HepG2 (cell line): Measurements from ENCODE around the gene DPH3. TPM values are rescaled to one million over a fixed set of nuclear protein-coding genes. Genes with fewer than 3 reads are reported as not detected.
A peak's percentile ranks its signal among the peaks of the same experiment; 100 is the strongest.

ENCODE experiments used
- ATF3 ChIP-seq: sonication (generic); formaldehyde crosslinking; IDR thresholded peaks from 2 replicates; pipeline ENCODE4 v1.4.0; 2020; ENCODE audit warnings: missing genetic modification reagents
- CBX2 ChIP-seq, 2 experiments: fragments of 200-600 bp in 1 of 2; sonication (generic); formaldehyde crosslinking in 1 of 2; IDR thresholded peaks; 2 replicates each; pipeline versions ENCODE4 v1.7.0 to v1.8.1; 2018 to 2022; ENCODE audit warnings: low read depth in 2 of 2, low read length in 1 of 2, mild to moderate bottlenecking in 1 of 2, missing genetic modification reagents in 1 of 2
- CBX5 ChIP-seq: sonication (generic); formaldehyde crosslinking; IDR thresholded peaks from 2 replicates; pipeline ENCODE4 v1.4.0; 2020; ENCODE audit warnings: missing genetic modification reagents, borderline replicate concordance
- CREM ChIP-seq, 2 experiments: sonication (generic) in 1 of 2; formaldehyde crosslinking in 1 of 2; IDR thresholded peaks; 2 replicates each; pipeline versions ENCODE4 v1.4.0 to v1.6.1; 2016 to 2020; ENCODE audit warnings: antibody characterized with exemption in 1 of 2, mild to moderate bottlenecking in 1 of 2, missing genetic modification reagents in 1 of 2
- HES4 ChIP-seq: sonication (generic); formaldehyde crosslinking; IDR thresholded peaks from 2 replicates; pipeline ENCODE4 v1.9.0; 2021; ENCODE audit warnings: mild to moderate bottlenecking, missing genetic modification reagents, borderline replicate concordance
- KDM5B ChIP-seq: sonication (generic); formaldehyde crosslinking; IDR thresholded peaks from 2 replicates; pipeline ENCODE4 v1.4.0; 2020; ENCODE audit warnings: missing genetic modification reagents, mild to moderate bottlenecking, borderline replicate concordance
- KLF15 ChIP-seq: sonication (generic); formaldehyde crosslinking; IDR thresholded peaks from 2 replicates; pipeline ENCODE4 v1.8.1; 2023; ENCODE audit warnings: borderline replicate concordance, mild to moderate bottlenecking, inconsistent platforms, missing genetic modification reagents, mixed read lengths
- KLF6 ChIP-seq: IDR thresholded peaks from 2 replicates; pipeline ENCODE4 v1.8.0; 2016; ENCODE audit warnings: missing biosample characterization, missing genetic modification reagents
- PAF1 ChIP-seq: IDR thresholded peaks from 2 replicates; pipeline ENCODE4 v1.6.1; 2016; ENCODE audit warnings: missing genetic modification reagents, missing compliant biosample characterization
- POGZ ChIP-seq: sonication (generic); formaldehyde crosslinking; IDR thresholded peaks from 2 replicates; pipeline ENCODE4 v1.4.0; 2020; ENCODE audit warnings: mild to moderate bottlenecking, missing genetic modification reagents
- SAFB2 ChIP-seq: sonication (generic); formaldehyde crosslinking; IDR thresholded peaks from 2 replicates; pipeline ENCODE4 v1.5.1; 2020; ENCODE audit warnings: missing genetic modification reagents, low read depth, mild to moderate bottlenecking, borderline replicate concordance
- SMAD9 ChIP-seq: sonication (generic); formaldehyde crosslinking; IDR thresholded peaks from 2 replicates; pipeline ENCODE4 v1.5.1; 2020; ENCODE audit warnings: mild to moderate bottlenecking, missing genetic modification reagents
- SRSF9 ChIP-seq: fragments of 200-400 bp; formaldehyde crosslinking; IDR thresholded peaks from 2 replicates; pipeline ENCODE4 v1.6.1; 2018; ENCODE audit warnings: borderline replicate concordance, mild to moderate bottlenecking, low read depth, low read length; ENCODE audit not compliant: insufficient read depth, poor library complexity, severe bottlenecking
- TBP ChIP-seq: sonication (generic); formaldehyde crosslinking; IDR thresholded peaks from 2 replicates; pipeline ENCODE4 v1.5.0; 2020; ENCODE audit warnings: missing genetic modification reagents
- TOE1 ChIP-seq: sonication (generic); formaldehyde crosslinking; IDR thresholded peaks from 2 replicates; pipeline ENCODE4 v1.4.0; 2020; ENCODE audit warnings: mild to moderate bottlenecking, missing genetic modification reagents
- ZC3H13 ChIP-seq: sonication (generic); formaldehyde crosslinking; IDR thresholded peaks from 2 replicates; pipeline ENCODE4 v1.8.1; 2023; ENCODE audit warnings: mild to moderate bottlenecking, missing genetic modification reagents, moderate library complexity
- ZFP91 ChIP-seq: sonication (generic); formaldehyde crosslinking; IDR thresholded peaks from 2 replicates; pipeline ENCODE4 v1.9.0; 2022; ENCODE audit warnings: missing genetic modification reagents, mild to moderate bottlenecking, borderline replicate concordance
- ZNF230 ChIP-seq: sonication (generic); formaldehyde crosslinking; IDR thresholded peaks from 2 replicates; pipeline ENCODE4 v1.4.0; 2020; ENCODE audit warnings: mild to moderate bottlenecking, missing genetic modification reagents
- ZNF451 ChIP-seq: sonication (generic); formaldehyde crosslinking; IDR thresholded peaks from 2 replicates; pipeline ENCODE4 v1.5.0; 2020; ENCODE audit warnings: mild to moderate bottlenecking, missing genetic modification reagents
- ZNF609 ChIP-seq: sonication (generic); formaldehyde crosslinking; IDR thresholded peaks from 2 replicates; pipeline ENCODE4 v1.4.0; 2020; ENCODE audit warnings: mild to moderate bottlenecking, missing genetic modification reagents, borderline replicate concordance
- ZNF790 ChIP-seq: sonication (generic); formaldehyde crosslinking; IDR thresholded peaks from 2 replicates; pipeline ENCODE4 v1.8.0; 2022; ENCODE audit warnings: missing genetic modification reagents, mild to moderate bottlenecking, borderline replicate concordance
- polyA plus RNA-seq, 8 experiments: library from polyadenylated mRNA; depleted of rRNA in 3 of 8; stranded (reverse) in 7 of 8; unstranded in 1 of 8; fragments of >200 nt; fragmentation: Illumina TruSeq in 4 of 8; extraction: Trizol in 4 of 8; gene quantifications; 2 replicates each; pipeline versions ENCODE4 v1.2.1 to v1.2.3, GENCODE V29; 2011 to 2016; ENCODE audit warnings: low read depth in 4 of 8, missing spikeins in 1 of 8, mixed read lengths in 1 of 8; ENCODE audit not compliant: insufficient read depth in 1 of 8
- total RNA-seq, 5 experiments: library from RNA; depleted of rRNA; stranded (reverse); fragments of >200 nt; fragmentation: Illumina TruSeq; extraction: Trizol; gene quantifications; 2 replicates each; pipeline ENCODE4 v1.2.3, GENCODE V29; 2016; ENCODE audit warnings: low read depth in 1 of 5

The DPH3 gene
- total and polyA plus RNA-seq, 2 of the 13 experiments (the other 11 are each of a cell fraction or from before 2014, with no cell fraction given): 18.3 to 21.6 TPM

GRCh38 chr3:16264708-16265454, at the start of gene DPH3, which contains the start of gene OXNAD1 (continued):
- TF ChIP-seq ZFP91 (CRISPR knock-in tag) (peak; percentile 82; the same call in 1 of the 2 replicates), KLF15 (CRISPR knock-in tag) (no peak; the same call in 1 of the 2 replicates), ZNF230 (CRISPR knock-in tag) (no peak), PAF1 (CRISPR knock-in tag) (no peak), ZNF451 (CRISPR knock-in tag) (peak; percentile 52; the same call in 1 of the 2 replicates), SMAD9 (CRISPR knock-in tag) (no peak), CBX2 (IDR thresholded peaks at IDR 0.05; ENCODE audit: low read depth, low read length) (no peak), CBX2 (CRISPR knock-in tag; IDR thresholded peaks at IDR 0.05; ENCODE audit: low read depth) (no peak), HES4 (CRISPR knock-in tag) (no peak), KLF6 (CRISPR knock-in tag) (no peak), TBP (CRISPR knock-in tag) (no peak), KDM5B (CRISPR knock-in tag) (peak; percentile 60), POGZ (peak; percentile 97), ZNF790 (CRISPR knock-in tag) (no peak), ZC3H13 (CRISPR knock-in tag) (peak; percentile 77), CREM (IDR thresholded peaks at IDR 0.05) (peak; percentile 100), CREM (CRISPR knock-in tag; IDR thresholded peaks at IDR 0.05) (peak; percentile 98), TOE1 (no peak), ATF3 (CRISPR knock-in tag) (peak; percentile 19; the same call in 1 of the 2 replicates), SAFB2 (CRISPR knock-in tag) (no peak; the same call in 1 of the 2 replicates), ZNF609 (CRISPR knock-in tag) (0 out of 2 replicates have a peak, but pooled peaks have one; percentile 13), SRSF9 (no peak), CBX5 (CRISPR knock-in tag) (no peak)
